GM18526 (cell line): Measurements from ENCODE around the gene GRK1.

Experiments
- POLR2A ChIP-seq: IDR thresholded peaks from 3 replicates; pipeline ENCODE4 v1.6.1; 2011; ENCODE audit not compliant: insufficient read length; ENCODE audit errors: extremely low read depth

GRK1 gene

GRCh38 chr13:113740286-113740556 lies 73.2 kb downstream of the GRK1 start:
- TF ChIP-seq POLR2A = no peak

GRCh38 chr13:113740661-113741060 lies 73.6 kb downstream of the GRK1 start:
- no peak for TF ChIP-seq POLR2A

GRCh38 chr13:113741191-113741668 lies 74.2 kb downstream of the GRK1 start:
- TF ChIP-seq POLR2A = no peak

GRCh38 chr13:113742000-113742441 lies 75.0 kb downstream of the GRK1 start:
- no peak for TF ChIP-seq POLR2A

- TF ChIP-seq POLR2A = no peak
Measured at GRCh38 chr13:113742445-113743120, 75.6 kb downstream of the GRK1 start.

- TF ChIP-seq POLR2A = no peak
Measured at GRCh38 chr13:113743366-113744195, 76.6 kb downstream of the GRK1 start.

GRCh38 chr13:113744197-113745000 lies 77.4 kb downstream of the GRK1 start:
- no peak for TF ChIP-seq POLR2A

GRCh38 chr13:113745059-113745458 lies 78.0 kb downstream of the GRK1 start:
- no peak for TF ChIP-seq POLR2A

- no peak for TF ChIP-seq POLR2A
Measured at GRCh38 chr13:113746143-113746525, 79.1 kb downstream of the GRK1 start.

GRCh38 chr13:113746671-113747070 lies 79.7 kb downstream of the GRK1 start:
- TF ChIP-seq POLR2A = no peak

GRCh38 chr13:113747291-113747833 lies 80.3 kb downstream of the GRK1 start:
- no peak for TF ChIP-seq POLR2A

- TF ChIP-seq POLR2A = no peak
Measured at GRCh38 chr13:113748101-113748861, 81.3 kb downstream of the GRK1 start.

GRCh38 chr13:113748862-113749451 lies 81.9 kb downstream of the GRK1 start:
- no peak for TF ChIP-seq POLR2A

GRCh38 chr13:113749507-113749906 lies 82.5 kb downstream of the GRK1 start:
- TF ChIP-seq POLR2A = no peak
